ENCODE measurements around the gene TMEM239. TPM values are rescaled to one million over a fixed set of nuclear protein-coding genes. Genes with fewer than 3 reads are reported as not detected.
"Not testable (repeated sequence)": the region's sequence is repeated elsewhere in the genome, so short reads cannot be mapped to it uniquely, and the experiment has no call there.

TMEM239 gene
- total RNA-seq, 4 donors from 2014 or later: 2.8 TPM; not detected in 3

- 55% methylated on average over 4 of the region's 4 CpGs for WGBS
- no peaks in the 10 kb centered on the region for H3K9me3 ChIP-seq
- DNase-seq (ENCODE audit: low spot score in 2 of 2): no peak
- TF ChIP-seq, protein P1, sequence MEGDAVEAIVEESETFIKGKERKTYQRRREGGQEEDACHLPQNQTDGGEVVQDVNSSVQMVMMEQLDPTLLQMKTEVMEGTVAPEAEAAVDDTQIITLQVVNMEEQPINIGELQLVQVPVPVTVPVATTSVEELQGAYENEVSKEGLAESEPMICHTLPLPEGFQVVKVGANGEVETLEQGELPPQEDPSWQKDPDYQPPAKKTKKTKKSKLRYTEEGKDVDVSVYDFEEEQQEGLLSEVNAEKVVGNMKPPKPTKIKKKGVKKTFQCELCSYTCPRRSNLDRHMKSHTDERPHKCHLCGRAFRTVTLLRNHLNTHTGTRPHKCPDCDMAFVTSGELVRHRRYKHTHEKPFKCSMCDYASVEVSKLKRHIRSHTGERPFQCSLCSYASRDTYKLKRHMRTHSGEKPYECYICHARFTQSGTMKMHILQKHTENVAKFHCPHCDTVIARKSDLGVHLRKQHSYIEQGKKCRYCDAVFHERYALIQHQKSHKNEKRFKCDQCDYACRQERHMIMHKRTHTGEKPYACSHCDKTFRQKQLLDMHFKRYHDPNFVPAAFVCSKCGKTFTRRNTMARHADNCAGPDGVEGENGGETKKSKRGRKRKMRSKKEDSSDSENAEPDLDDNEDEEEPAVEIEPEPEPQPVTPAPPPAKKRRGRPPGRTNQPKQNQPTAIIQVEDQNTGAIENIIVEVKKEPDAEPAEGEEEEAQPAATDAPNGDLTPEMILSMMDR (IDR thresholded peaks at IDR 0.05): no peak
- TF ChIP-seq POLR2A (IDR thresholded peaks at IDR 0.05): no peak
- no peak for TF ChIP-seq POLR2AphosphoS5 (IDR thresholded peaks at IDR 0.05)
- no peak overlapping the region for H3K4me3 ChIP-seq
- H3K4me1 ChIP-seq: peaks cover 13% of the 10 kb centered on the region
- no peak overlapping the region for H3K27ac ChIP-seq
- H3K36me3 ChIP-seq: no peaks in the 10 kb centered on the region
- peaks cover 74% of the 10 kb centered on the region for H3K27me3 ChIP-seq
Observed at GRCh38 chr20:2806351-2806701, 9.8 kb upstream of the TMEM239 start.

- no peak overlapping the region for H3K27ac ChIP-seq
- H3K36me3 ChIP-seq: no peaks in the 10 kb centered on the region
- 83% methylated on average over 4 of the region's 4 CpGs for WGBS
- TF ChIP-seq POLR2A (IDR thresholded peaks at IDR 0.05) (no peak), POLR2AphosphoS5 (IDR thresholded peaks at IDR 0.05) (no peak), EP300 (IDR thresholded peaks at IDR 0.05) (no peak)
- TF ChIP-seq, protein P1 (IDR thresholded peaks at IDR 0.05): no peak
- peaks cover 10% of the 10 kb centered on the region for H3K4me1 ChIP-seq
- H3K4me3 ChIP-seq: no peak overlapping the region
- DNase-seq (ENCODE audit: low spot score in 2 of 2): peak in 1 of 2 donors; percentile 65
- no peaks in the 10 kb centered on the region for H3K9me3 ChIP-seq
- peaks cover 67% of the 10 kb centered on the region for H3K27me3 ChIP-seq
Observed at GRCh38 chr20:2807019-2807418, 9.1 kb upstream of the TMEM239 start.

DNA sequence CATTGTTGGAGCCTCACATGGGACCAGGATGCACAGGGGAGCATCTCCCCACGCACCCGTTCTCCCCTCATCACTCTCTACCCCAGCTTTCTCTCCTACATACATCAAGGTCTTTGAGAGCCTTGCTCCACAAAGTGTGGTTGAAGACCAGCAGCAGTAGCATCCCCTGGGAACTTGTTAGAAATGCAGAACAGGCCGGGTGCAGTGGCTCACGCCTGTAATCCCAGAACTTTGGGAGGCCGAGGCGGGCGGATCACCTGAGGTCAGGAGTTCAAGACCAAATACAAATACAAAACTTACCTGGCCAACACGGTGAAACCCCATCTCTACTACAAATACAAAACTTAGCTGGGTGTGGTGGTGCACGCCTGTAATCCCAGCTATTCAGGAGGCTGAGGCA lies 8.2 kb upstream of the TMEM239 start:
- not testable (repeated sequence) for H3K36me3 ChIP-seq, H3K9me3 ChIP-seq, H3K27ac ChIP-seq, H3K4me3 ChIP-seq, H3K4me1 ChIP-seq
- DNase-seq (ENCODE audit: low spot score in 2 of 2): peak in 1 of 2 donors; percentile 28
- 88% methylated on average over 9 of the region's 9 CpGs for WGBS
- H3K27me3 ChIP-seq: peaks cover 60% of the 10 kb centered on the region

DNA sequence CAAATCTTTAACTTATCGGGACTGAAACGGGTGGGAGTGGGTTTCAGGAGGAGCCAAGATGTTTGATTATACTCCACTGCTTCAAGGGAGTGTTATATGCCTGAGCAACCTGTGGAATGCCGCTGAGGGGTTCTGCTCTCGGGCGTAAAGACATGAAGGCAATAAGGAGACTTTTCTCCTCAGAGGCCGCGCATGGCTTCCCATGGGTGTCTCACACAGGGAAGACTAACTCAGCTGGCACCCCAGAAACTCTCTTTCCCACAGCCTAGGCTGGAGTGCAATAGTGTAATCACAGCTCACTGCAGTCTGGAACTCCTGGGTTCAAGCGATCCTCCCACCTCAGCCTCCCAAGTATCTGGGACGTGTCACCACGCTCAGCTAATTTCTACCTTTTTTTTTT lies 6.5 kb upstream of the TMEM239 start:
- H3K27ac ChIP-seq: no peak overlapping the region
- H3K36me3 ChIP-seq: no peaks in the 10 kb centered on the region
- TF ChIP-seq POLR2A (IDR thresholded peaks at IDR 0.05): no peak
- TF ChIP-seq EP300 (IDR thresholded peaks at IDR 0.05): no peak
- TF ChIP-seq POLR2AphosphoS5 (IDR thresholded peaks at IDR 0.05): no peak
- TF ChIP-seq, protein P1 (IDR thresholded peaks at IDR 0.05): no peak
- H3K27me3 ChIP-seq: peaks cover 42% of the 10 kb centered on the region
- H3K9me3 ChIP-seq: no peaks in the 10 kb centered on the region
- 89% methylated on average over 10 of the region's 10 CpGs for WGBS
- DNase-seq (ENCODE audit: low spot score in 2 of 2): peak in 1 of 2 donors; percentile 40
- peaks cover 8% of the 10 kb centered on the region for H3K4me1 ChIP-seq
- no peak overlapping the region for H3K4me3 ChIP-seq

GRCh38 chr20:2812189-2812588 lies 4.0 kb upstream of the TMEM239 start:
- Histone ChIP-seq H3K4me1 (no peaks in the 10 kb centered on the region), H3K4me3 (no peak overlapping the region), H3K27me3 (peaks cover 24% of the 10 kb centered on the region), H3K27ac (no peak overlapping the region), H3K36me3 (no peaks in the 10 kb centered on the region), H3K9me3 (no peaks in the 10 kb centered on the region)
- 91% methylated on average over 3 of the region's 3 CpGs for WGBS
- TF ChIP-seq POLR2AphosphoS5 (IDR thresholded peaks at IDR 0.05) (no peak), EP300 (IDR thresholded peaks at IDR 0.05) (no peak), POLR2A (IDR thresholded peaks at IDR 0.05) (no peak)
- TF ChIP-seq, protein P1 (IDR thresholded peaks at IDR 0.05): no peak
- DNase-seq (ENCODE audit: low spot score in 2 of 2): no peak

- H3K4me1 ChIP-seq: peaks cover 5% of the 10 kb centered on the region
- peaks cover 22% of the 10 kb centered on the region for H3K27me3 ChIP-seq
- 94% methylated on average over 1 of the region's 1 CpG for WGBS
- no peaks in the 10 kb centered on the region for H3K9me3 ChIP-seq
- H3K4me3 ChIP-seq: no peak overlapping the region
- TF ChIP-seq, protein P1 (IDR thresholded peaks at IDR 0.05): no peak
- TF ChIP-seq POLR2AphosphoS5 (IDR thresholded peaks at IDR 0.05) (no peak), EP300 (IDR thresholded peaks at IDR 0.05) (no peak), POLR2A (IDR thresholded peaks at IDR 0.05) (no peak)
- H3K36me3 ChIP-seq: no peaks in the 10 kb centered on the region
- H3K27ac ChIP-seq: no peak overlapping the region
- no peak for DNase-seq (ENCODE audit: low spot score in 2 of 2)
Observed at GRCh38 chr20:2814076-2814475, 2.1 kb upstream of the TMEM239 start.
